Endothelial cell of umbilical vein (primary cell): ENCODE measurements around the gene ACVRL1. TPM values are rescaled to one million over a fixed set of nuclear protein-coding genes. Genes with fewer than 3 reads are reported as not detected.

ENCODE experiments used
- polyA plus RNA-seq, 4 experiments: library from polyadenylated mRNA; depleted of rRNA in 3 of 4; stranded (reverse) in 3 of 4; unstranded in 1 of 4; fragments of >200 nt; gene quantifications; 2 replicates each; pipeline versions ENCODE4 v1.2.1 to v1.2.3, GENCODE V29; 2011 to 2012; ENCODE audit warnings: missing spikeins in 1 of 4
- total RNA-seq: library from RNA; stranded (reverse); gene quantifications from 2 replicates; pipeline ENCODE4 v1.2.3, GENCODE V29; 2021

ACVRL1 gene
- total and polyA plus RNA-seq, 2 donors (not counting 3 experiments of a cell fraction or from before 2014, with no cell fraction given) = 355 to 404 TPM

Other genes starting within 250 kb of the ACVRL1 start
- gene FIGNL2, start 58.8 kb upstream of the ACVRL1 start, total RNA-seq = 2.4 and 2.5 TPM in 2 replicates
- 1.4 and 1.5 TPM in 2 replicates for gene FIGNL2, start 58.8 kb upstream of the ACVRL1 start, polyA plus RNA-seq
- gene ANKRD33, start 19.4 kb upstream of the ACVRL1 start, total RNA-seq = 0.95 and 1.2 TPM in 2 replicates
- 0.80 and 0.92 TPM in 2 replicates for gene ANKRD33, start 19.4 kb upstream of the ACVRL1 start, polyA plus RNA-seq
- 25.4 and 33.7 TPM in 2 replicates for gene ACVR1B, start 44.2 kb downstream of the ACVRL1 start, total RNA-seq
- gene ACVR1B, start 44.2 kb downstream of the ACVRL1 start, polyA plus RNA-seq = 25.5 and 29.0 TPM in 2 replicates
- gene TAMALIN, start 99.4 kb downstream of the ACVRL1 start, total RNA-seq = 87.5 and 88.4 TPM in 2 replicates
- 50.0 and 53.3 TPM in 2 replicates for gene TAMALIN, start 99.4 kb downstream of the ACVRL1 start, polyA plus RNA-seq
- gene NR4A1, start 143.9 kb downstream of the ACVRL1 start, total RNA-seq = 6.8 and 10.2 TPM in 2 replicates
- gene NR4A1, start 143.9 kb downstream of the ACVRL1 start, polyA plus RNA-seq = 13.4 and 18.2 TPM in 2 replicates
- 41.6 and 43.3 TPM in 2 replicates for gene ATG101, start 162.5 kb downstream of the ACVRL1 start, total RNA-seq
- gene ATG101, start 162.5 kb downstream of the ACVRL1 start, polyA plus RNA-seq = 67.5 and 78.4 TPM in 2 replicates
- gene SMIM41, start 172.2 kb downstream of the ACVRL1 start, total RNA-seq = not detected in 2 replicates
- not detected in 2 replicates for gene SMIM41, start 172.2 kb downstream of the ACVRL1 start, polyA plus RNA-seq